GM18505 (cell line): Measurements from ENCODE around the gene SERPINB2.
"Not testable (repeated sequence)": the region's sequence is repeated elsewhere in the genome, so short reads cannot be mapped to it uniquely, and the experiment has no call there.

Experiments used
- ATAC-seq: cut with Tn5 transposase; IDR thresholded peaks from one replicate; pipeline ENCODE4 v1.9.1; 2021; ENCODE audit not compliant: unreplicated experiment
- POLR2A ChIP-seq: IDR thresholded peaks from 4 replicates; pipeline ENCODE4 v1.6.1; 2011; ENCODE audit warnings: borderline replicate concordance; ENCODE audit not compliant: insufficient read depth, insufficient read length; ENCODE audit errors: extremely low read depth

The SERPINB2 gene

DNA sequence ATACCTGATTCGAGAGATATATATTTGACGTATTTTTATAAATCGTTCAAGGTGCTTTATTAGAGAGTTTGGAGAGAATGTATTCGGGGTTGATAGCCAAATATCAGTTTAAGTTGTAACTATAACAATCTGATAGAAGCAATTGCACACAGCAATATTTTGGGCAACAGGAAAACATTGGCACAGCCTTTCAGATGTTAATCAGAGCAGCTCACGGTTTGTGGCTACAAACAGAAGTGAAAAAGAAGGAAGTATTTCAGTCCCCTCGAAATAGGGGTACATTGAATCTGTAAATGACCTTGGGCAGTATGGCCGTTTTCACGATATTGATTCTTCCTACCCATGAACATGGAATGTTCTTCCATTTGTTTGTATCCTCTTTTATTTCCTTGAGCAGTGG, 40.8 kb downstream of the SERPINB2 start:
- no peak for TF ChIP-seq POLR2A
- no peak for ATAC-seq

DNA sequence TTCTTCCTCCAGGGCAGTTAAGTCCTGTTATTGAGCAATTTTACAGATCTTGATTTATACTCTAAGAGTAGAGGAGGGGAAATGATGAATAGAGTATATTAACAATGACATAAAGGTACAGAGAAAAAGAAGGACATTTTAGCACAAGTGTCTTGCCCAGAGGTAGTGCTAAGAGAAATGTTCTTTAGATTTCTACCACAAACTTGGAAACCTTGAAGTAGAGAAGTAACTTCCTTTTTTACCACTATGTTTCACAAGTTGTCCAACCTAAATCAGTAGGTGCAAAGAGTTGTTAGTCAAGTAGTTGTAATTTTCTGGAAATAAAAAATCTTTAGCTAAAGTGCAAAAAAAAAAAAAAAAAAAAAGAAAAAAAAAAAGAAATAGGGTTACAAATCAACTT, 41.9 kb downstream of the SERPINB2 start:
- not testable (repeated sequence) for ATAC-seq

DNA sequence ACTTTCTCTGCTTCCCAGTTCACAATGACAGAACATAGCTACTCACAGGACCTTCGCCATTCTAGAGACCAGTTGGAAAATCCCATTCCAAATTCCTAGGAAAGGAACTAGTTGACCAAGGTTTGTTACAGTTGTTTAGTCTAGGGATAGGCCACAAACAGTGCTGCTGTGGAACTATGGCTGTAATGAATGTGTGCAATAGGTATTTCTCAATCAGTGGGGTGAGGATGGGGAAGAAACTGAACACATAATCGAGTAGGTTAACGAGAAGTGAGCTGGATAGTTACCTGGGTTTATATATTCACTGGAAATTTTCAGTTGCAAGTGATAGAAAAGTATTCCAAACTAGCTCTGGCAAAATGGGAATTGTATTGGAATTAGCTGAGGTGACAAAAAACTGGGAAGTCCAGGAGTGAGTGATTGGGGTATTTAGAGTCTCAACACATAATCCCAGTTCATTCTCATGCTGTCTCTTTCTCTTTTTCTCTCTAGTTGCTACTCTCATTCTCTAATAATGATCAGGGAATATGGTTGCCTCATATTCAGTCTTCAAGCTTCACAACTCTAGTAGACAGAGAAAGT, 43.4 kb downstream of the SERPINB2 start:
- no peak for TF ChIP-seq POLR2A
- no peak for ATAC-seq

GRCh38 chr18:63936156-63936931, 48.8 kb downstream of the SERPINB2 start:
- peak; percentile 43 for TF ChIP-seq POLR2A
- ATAC-seq, result peak; percentile 97

GRCh38 chr18:63936932-63937393, 49.5 kb downstream of the SERPINB2 start:
- ATAC-seq, result no peak
- TF ChIP-seq POLR2A, result no peak

- no peak for ATAC-seq
- TF ChIP-seq POLR2A, result no peak
Observed at GRCh38 chr18:63940008-63940407, 52.5 kb downstream of the SERPINB2 start.

DNA sequence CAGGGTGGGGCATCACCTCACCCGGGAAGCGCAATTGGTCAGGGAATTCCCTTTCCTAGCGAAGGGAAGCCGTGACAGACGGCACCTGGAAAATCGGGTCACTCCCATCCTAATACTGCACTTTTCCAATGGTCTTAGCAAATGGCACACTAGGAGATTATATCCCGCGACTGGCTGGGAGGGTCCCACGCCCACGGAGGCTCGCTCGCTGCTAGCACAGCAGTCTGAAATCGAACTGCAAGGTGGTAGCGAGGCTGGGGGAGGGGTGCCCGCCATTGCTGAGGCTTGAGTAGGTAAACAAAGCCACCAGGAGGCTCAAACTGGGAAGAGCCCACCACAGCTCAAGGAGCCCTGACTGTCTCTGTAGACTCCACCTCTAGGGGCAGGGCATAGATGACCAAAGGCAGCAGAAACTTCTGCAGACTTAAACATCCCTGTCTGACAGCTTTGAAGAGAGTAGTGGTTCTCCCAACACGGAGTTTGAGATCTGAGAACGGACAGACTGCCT, 53.1 kb downstream of the SERPINB2 start:
- ATAC-seq, result not testable (repeated sequence)

DNA sequence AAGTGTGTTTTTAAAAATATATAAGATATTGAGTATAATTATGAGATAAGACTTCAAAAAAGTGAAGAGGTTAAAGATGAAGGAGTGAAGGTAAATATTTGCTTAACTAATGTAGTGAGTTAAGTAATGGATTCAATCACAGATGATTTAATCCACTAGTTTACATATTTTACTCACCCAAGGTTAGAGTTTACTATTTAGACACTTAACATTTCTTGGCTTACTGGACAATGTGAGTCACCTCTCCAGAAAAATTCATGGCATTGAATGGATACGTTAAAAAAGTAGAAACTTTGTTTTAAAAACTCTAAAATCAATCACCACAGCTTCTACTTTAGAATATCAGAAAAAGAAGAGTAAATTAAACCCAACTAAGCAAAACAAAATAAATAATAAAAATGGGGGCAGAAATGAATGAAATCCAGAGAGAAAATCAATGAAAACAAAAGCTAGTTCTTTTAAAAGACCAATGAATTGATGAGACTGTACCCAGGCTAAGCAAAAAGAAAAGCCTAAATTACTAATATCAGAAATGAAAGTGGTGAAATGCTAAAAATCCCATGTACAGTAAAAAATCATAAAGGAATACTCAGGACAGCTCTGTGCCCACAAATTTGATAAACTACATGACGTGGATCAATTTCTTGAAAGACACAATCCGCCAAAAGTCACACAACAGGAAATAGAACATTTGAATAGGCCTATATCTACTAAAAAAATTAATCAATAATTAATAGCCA, 59.7 kb downstream of the SERPINB2 start:
- ATAC-seq, result no peak
- TF ChIP-seq POLR2A, result no peak

DNA sequence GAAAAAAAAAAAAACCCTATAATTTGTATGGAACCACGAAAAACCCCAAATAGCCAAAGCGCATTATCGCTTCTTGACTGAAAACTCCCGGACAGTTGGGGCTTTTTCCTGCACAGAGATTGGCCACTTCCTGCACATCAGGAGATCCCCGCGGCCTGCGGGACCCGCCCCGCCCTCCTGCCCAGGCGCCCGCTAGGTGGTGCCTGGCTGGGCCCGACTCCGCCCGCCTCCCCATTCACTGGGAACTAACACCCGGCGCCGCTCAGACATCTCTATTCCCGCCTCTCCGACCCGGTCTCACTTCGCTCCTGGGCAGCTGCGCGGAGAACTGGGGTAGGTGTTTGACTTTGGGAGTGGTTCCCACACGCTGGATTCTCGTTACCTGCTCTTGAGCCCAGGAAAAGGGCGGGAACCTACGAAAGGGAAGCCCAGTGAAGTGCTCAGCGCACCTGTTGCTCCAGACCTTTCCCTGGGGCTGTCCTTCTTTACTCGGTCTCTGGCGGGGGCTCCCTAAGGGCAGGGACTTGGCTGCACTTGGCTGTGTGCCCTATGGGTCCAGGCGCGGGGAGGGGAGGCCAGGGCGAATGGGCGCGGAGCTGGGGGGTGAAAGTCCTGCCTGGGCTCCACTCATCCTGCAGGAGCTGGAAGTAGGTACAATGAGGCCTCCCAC, 61.7 kb downstream of the SERPINB2 start, which contains the start of gene HMSD:
TSS of gene HMSD (plus strand) at position 234 of the 670 bp plus-strand sequence. CDS start 4,155 bp downstream, outside the sequence.
- peak; percentile 77 for TF ChIP-seq POLR2A
- ATAC-seq, result peak; percentile 89

GRCh38 chr18:63951302-63951705, 63.8 kb downstream of the SERPINB2 start:
- ATAC-seq, result peak; percentile 51
- no peak for TF ChIP-seq POLR2A
